ENCODE results near the gene RARRES2. TPM values are rescaled to one million over a fixed set of nuclear protein-coding genes. Genes with fewer than 3 reads are reported as not detected.

The RARRES2 gene
- total and polyA plus RNA-seq, 8 donors = 133 to 233 (median 172) TPM

- Histone ChIP-seq H3K9me3 (no peaks in the 10 kb centered on the region), H3K4me3 (no peak overlapping the region), H3K4me1 (peaks cover 0 to 20% of the 10 kb centered on the region in 2 donors), H3K27me3 (peaks cover 8 to 61% of the 10 kb centered on the region in 2 donors), H3K36me3 (peaks cover 0 to under 1% of the 10 kb centered on the region in 2 donors), H3K27ac (no peak overlapping the region)
- TF ChIP-seq CTCF (IDR thresholded peaks at IDR 0.05) = no peak
- ATAC-seq (no peak), DNase-seq (no peak)
- intact Hi-C loops (cut with DNase I) = no loop called here
Measured at GRCh38 chr7:150343225-150343624, 1.8 kb upstream of the RARRES2 start.

- Histone ChIP-seq H3K36me3 (peaks cover 0 to 12% of the 10 kb centered on the region in 2 donors), H3K27me3 (peaks cover 8 to 61% of the 10 kb centered on the region in 2 donors), H3K9me3 (no peaks in the 10 kb centered on the region), H3K4me3 (no peak overlapping the region), H3K4me1 (peaks cover 0 to 20% of the 10 kb centered on the region in 2 donors), H3K27ac (no peak overlapping the region)
- DNase-seq (no peak), ATAC-seq (no peak)
- intact Hi-C loops (cut with DNase I) = no loop called here
- no peak for TF ChIP-seq CTCF (IDR thresholded peaks at IDR 0.05)
Measured at GRCh38 chr7:150342121-150342408, 636 bp upstream of the RARRES2 start.

- no peak for ATAC-seq
- peaks cover 8 to 56% of the 10 kb centered on the region in 2 donors for H3K27me3 ChIP-seq
- TF ChIP-seq CTCF (IDR thresholded peaks at IDR 0.05) = no peak
- peak in 1 of 4 donors; percentile 76 for DNase-seq
- peak overlapping the region; percentile 67 to 73 for H3K27ac ChIP-seq
- peak overlapping the region; percentile 44 to 50 for H3K4me3 ChIP-seq
- H3K36me3 ChIP-seq = peaks cover 0 to 16% of the 10 kb centered on the region in 2 donors
- no peaks in the 10 kb centered on the region for H3K9me3 ChIP-seq
- H3K4me1 ChIP-seq = peaks cover 0 to 20% of the 10 kb centered on the region in 2 donors
- intact Hi-C loops (cut with DNase I) = no loop called here
Measured at GRCh38 chr7:150340875-150341262, 560 bp downstream of the RARRES2 start.

GRCh38 chr7:150340024-150340749 lies 1.2 kb downstream of the RARRES2 start:
- DNase-seq (peak in 1 of 4 donors; percentile 44), ATAC-seq (peak; percentile 59)
- Histone ChIP-seq H3K27me3 (peaks cover 8 to 50% of the 10 kb centered on the region in 2 donors), H3K27ac (peak overlapping the region in 1 of 2 donors; percentile 73), H3K36me3 (peaks cover 0 to 16% of the 10 kb centered on the region in 2 donors), H3K9me3 (no peaks in the 10 kb centered on the region), H3K4me3 (peak overlapping the region; percentile 44 to 50), H3K4me1 (peaks cover 0 to 20% of the 10 kb centered on the region in 2 donors)
- intact Hi-C loops (cut with DNase I) = no loop called here
- TF ChIP-seq CTCF (IDR thresholded peaks at IDR 0.05) = no peak

- no peak overlapping the region for H3K27ac ChIP-seq
- H3K4me3 ChIP-seq = peak overlapping the region; percentile 44 to 50
- DNase-seq (no peak), ATAC-seq (no peak)
- peaks cover 8 to 50% of the 10 kb centered on the region in 2 donors for H3K27me3 ChIP-seq
- H3K36me3 ChIP-seq = peaks cover 0 to 16% of the 10 kb centered on the region in 2 donors
- TF ChIP-seq CTCF (IDR thresholded peaks at IDR 0.05) = no peak
- H3K9me3 ChIP-seq = no peaks in the 10 kb centered on the region
- intact Hi-C loops (cut with DNase I) = no loop called here
- peaks cover 0 to 20% of the 10 kb centered on the region in 2 donors for H3K4me1 ChIP-seq
Measured at GRCh38 chr7:150339409-150339809, 2.0 kb downstream of the RARRES2 start.
